EH (cell line): ENCODE data around the gene HCFC1.

Experiments
- DNase-seq: peaks from one replicate; pipeline ENCODE4 v3.0.0-alpha.2; 2015; ENCODE audit warnings: low read depth

Gene HCFC1

DNA sequence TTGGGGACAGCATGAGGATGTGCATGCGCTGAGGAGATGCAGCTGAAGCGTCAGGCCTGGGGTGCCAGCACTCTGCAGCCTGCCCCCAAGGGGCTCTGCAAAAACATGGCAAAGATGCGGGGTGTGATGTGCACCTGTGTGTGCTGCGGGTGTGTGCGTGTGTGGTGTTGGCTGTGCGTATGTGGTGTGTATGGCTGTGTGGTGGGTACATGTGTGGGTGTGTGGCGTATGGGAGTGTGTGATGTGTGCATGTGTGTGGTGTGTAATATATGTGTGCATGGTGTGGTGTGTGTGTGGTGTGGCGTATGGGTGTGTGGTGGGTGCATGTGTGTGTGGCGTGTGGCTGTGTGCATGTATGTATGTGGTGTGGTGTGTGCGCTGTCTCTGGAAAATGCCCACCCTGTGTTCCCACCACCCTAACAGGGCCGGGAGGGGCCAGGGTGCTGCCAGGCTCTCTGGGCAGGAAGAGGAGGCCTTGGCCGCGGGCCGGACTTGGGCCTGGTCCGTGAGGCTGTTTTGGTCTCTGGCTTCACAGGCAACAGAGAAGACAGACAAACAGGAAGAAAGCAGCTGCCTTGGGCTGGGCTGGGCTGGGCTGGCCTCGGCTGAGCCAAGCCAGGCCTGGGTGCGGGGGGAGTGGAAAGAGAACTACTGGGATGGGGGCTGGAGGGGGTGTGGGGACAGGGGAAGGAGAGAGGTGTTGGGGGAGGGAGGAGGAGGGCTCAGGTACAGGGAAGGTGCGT is 68.2 kb downstream of the HCFC1 start:
- no peak for DNase-seq

GRCh38 chrX:153902385-153902784 is 69.2 kb downstream of the HCFC1 start:
- no peak for DNase-seq

GRCh38 chrX:153901753-153902140 is 69.9 kb downstream of the HCFC1 start:
- DNase-seq, result no peak

DNA sequence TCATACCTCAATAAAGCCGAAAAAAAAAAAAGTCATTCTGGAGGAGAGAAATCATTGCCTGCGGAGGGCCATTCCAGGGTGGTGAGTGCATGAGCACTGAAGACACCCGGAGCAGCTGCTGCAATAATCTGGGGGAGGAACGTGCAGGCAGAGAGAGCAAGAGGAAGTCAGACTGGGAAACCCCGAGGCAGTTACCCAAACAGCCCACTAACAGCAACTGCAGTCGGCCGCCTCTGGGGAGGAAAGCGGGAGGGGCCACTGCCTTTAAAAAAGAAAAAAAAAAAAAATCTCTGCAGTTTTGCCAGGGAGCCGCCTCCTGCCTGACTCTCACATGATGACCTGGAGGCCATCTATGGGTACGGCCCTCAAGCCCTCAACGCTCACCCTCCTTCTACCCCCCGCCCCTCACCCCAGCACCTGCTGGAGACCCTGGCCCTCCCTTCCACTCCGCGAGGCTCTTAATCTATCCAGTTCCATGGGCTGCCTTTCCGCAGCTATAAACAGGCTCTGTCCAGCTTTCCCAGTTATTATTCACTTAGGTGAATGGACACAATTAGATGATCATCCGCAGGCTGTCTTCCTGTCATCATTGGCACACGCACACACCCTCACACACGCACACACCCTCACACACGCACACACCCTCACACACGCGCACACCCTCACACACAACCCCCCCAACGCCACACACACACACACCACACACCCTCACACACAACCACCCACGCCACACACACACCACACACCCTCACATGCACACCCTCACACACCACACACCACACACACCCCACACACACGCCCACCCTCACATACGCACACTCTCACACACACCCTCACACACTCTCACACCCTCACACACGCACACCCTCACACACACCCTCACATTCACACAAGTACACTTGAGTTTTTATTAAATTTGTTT is 70.5 kb downstream of the HCFC1 start:
- DNase-seq, result peak; percentile 95

DNA sequence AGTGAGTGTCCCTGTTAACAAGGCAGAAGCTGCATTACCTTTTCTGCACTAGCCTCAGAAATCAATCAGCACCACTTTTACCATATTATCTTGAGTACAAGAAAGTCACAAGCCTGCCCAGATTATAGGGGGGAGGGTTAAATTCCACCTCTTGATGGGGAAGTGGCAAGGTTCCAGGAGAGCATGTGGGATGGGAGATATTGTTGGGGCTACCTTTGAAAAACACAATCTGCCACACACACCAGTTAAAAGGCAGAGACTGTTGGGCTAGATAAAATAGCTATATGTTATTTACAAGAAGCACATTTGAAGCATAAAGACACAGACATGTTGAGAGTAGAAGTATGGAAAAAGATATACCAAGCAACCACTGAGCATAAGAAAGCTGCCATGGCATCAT is 73.7 kb downstream of the HCFC1 start:
- no peak for DNase-seq
